RWPE2 (cell line): ENCODE measurements around the gene RNF11.

ENCODE experiments used
- ATAC-seq: fragments of 200-7000 bp; cut with Tn5 transposase; 3 replicates; pipeline ENCODE4 v1.9.1; 2021; ENCODE audit warnings: low read depth
- DNase-seq: peaks from one replicate; pipeline ENCODE4 v3.0.0-alpha.2; 2020; ENCODE audit warnings: low spot score
- H3K27ac ChIP-seq: fragments of 450-650 bp; 2 replicates; pipeline ENCODE4 v1.5.1; 2017; ENCODE audit warnings: mild to moderate bottlenecking; ENCODE audit not compliant: poor library complexity, severe bottlenecking
- H3K27me3 ChIP-seq: fragments of 250-450 bp; sonication (Bioruptor Pico); 2 replicates; pipeline ENCODE4 v1.5.1; 2021; ENCODE audit warnings: mild to moderate bottlenecking, moderate library complexity; ENCODE audit not compliant: insufficient read depth, poor library complexity, severe bottlenecking
- H3K36me3 ChIP-seq: fragments of 250-450 bp; sonication (Bioruptor Pico); 2 replicates; pipeline ENCODE4 v1.5.1; 2020; ENCODE audit warnings: low read depth, mild to moderate bottlenecking, moderate library complexity
- H3K4me1 ChIP-seq: fragments of 250-450 bp; sonication (Bioruptor Pico); 2 replicates; pipeline ENCODE4 v1.5.1; 2021; ENCODE audit warnings: mild to moderate bottlenecking, moderate library complexity; ENCODE audit not compliant: insufficient read depth, poor library complexity, severe bottlenecking
- H3K4me3 ChIP-seq: fragments of 250-450 bp; sonication (Bioruptor Pico); 2 replicates; pipeline ENCODE4 v1.5.1; 2021; ENCODE audit warnings: mild to moderate bottlenecking, moderate library complexity; ENCODE audit not compliant: severe bottlenecking
- H3K9me3 ChIP-seq: fragments of 250-450 bp; sonication (Bioruptor Pico); 2 replicates; pipeline ENCODE4 v1.5.1; 2021; ENCODE audit warnings: mild to moderate bottlenecking, moderate library complexity; ENCODE audit not compliant: severe bottlenecking
- TF ChIP-seq, protein P1 (sequence below): fragments of 450-650 bp; IDR thresholded peaks from one replicate; pipeline ENCODE4 v1.5.1; 2017; ENCODE audit warnings: mild to moderate bottlenecking, moderate library complexity; ENCODE audit not compliant: poor library complexity, severe bottlenecking

RNF11 gene

DNA sequence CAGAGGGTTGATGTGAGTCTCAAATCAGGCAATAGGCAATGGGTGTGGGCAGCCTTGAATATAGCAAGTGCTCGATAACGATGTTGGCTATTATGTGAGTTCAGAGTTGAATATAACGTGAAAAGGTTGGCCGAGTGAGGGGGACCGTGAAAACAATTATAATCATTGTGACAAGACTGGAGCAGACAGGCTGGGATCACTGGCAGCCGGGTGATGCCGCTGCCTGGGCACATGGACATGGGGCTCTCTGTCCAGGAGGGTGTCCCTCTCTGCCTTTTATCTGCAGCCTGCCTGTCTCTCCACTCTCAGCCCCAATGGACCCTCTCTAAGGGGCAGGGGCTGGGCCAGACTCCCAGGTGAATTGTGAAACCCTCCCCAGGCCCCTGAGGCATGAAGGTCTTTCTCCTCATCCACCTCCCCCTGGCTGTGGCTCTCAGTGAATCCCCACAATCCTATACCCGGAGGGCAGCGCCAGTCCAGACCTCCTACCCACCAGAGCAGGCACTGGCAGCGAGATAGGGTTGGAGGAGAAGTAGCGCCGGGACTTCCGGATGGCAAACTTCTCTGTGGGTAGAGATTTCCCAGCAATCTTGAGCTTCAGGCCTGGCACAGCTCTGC is 57.9 kb downstream of the RNF11 start:
- H3K9me3 ChIP-seq, result no peaks in the 10 kb centered on the region
- no peak for ATAC-seq
- TF ChIP-seq, protein P1, sequence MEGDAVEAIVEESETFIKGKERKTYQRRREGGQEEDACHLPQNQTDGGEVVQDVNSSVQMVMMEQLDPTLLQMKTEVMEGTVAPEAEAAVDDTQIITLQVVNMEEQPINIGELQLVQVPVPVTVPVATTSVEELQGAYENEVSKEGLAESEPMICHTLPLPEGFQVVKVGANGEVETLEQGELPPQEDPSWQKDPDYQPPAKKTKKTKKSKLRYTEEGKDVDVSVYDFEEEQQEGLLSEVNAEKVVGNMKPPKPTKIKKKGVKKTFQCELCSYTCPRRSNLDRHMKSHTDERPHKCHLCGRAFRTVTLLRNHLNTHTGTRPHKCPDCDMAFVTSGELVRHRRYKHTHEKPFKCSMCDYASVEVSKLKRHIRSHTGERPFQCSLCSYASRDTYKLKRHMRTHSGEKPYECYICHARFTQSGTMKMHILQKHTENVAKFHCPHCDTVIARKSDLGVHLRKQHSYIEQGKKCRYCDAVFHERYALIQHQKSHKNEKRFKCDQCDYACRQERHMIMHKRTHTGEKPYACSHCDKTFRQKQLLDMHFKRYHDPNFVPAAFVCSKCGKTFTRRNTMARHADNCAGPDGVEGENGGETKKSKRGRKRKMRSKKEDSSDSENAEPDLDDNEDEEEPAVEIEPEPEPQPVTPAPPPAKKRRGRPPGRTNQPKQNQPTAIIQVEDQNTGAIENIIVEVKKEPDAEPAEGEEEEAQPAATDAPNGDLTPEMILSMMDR, result no peak
- H3K27me3 ChIP-seq, result no peaks in the 10 kb centered on the region
- no peaks in the 10 kb centered on the region for H3K36me3 ChIP-seq
- H3K4me3 ChIP-seq, result no peak overlapping the region
- no peak for DNase-seq
- no peaks in the 10 kb centered on the region for H3K4me1 ChIP-seq
- H3K27ac ChIP-seq, result no peak overlapping the region

DNA sequence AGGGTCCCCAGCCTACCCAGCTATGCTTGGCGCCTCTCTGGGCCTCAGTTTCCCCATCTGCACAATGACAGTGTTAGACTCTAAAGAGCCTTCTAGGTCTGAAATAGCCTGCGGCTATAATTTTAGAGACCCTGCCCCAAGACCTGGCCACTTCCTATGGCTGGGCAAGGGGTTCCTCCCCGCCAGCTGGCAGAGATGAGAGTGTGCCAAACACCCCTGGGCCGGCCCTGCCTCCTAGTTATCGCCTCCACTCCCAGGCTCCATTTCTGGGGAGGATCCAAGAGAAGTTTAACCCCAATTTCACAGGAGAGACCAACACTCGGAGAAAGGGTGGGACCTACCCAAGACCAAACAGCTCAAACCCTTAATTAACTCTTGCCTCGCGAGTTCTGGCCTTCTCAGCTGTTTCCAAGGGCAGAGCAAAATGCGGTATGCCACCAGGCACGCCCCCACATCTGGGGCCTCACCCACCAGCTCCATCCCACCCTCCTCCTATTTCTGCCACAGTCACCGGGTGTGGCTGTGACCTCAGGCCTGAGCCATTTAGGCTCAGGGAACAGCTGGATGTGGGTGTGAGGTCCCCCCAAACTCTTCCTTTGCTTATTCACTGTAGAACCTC is 58.6 kb downstream of the RNF11 start:
- DNase-seq (no peak), ATAC-seq (no peak)
- H3K27me3 ChIP-seq, result no peaks in the 10 kb centered on the region
- H3K36me3 ChIP-seq, result no peaks in the 10 kb centered on the region
- H3K9me3 ChIP-seq, result no peaks in the 10 kb centered on the region
- no peak overlapping the region for H3K27ac ChIP-seq
- H3K4me1 ChIP-seq, result no peaks in the 10 kb centered on the region
- TF ChIP-seq, protein P1, result no peak
- no peak overlapping the region for H3K4me3 ChIP-seq

DNA sequence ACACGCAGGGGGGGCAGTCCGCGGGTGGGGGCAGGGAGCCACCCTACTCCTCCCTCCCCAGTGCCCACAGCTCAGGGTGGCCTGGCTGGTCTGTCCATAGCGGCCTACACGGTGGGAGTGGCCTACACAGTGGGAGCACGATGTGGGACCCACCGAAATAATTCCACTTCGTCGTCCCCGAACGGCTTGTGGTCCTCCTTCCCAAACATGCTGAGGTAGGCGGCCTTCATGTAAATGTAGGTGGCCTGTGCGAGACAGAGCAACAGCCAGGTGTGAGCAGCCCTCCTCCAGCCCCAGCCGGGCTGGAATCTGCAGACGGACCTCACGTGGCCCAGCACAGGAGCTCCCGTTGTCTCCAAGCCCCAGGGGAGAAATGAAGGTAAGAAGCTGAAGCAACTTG is 59.9 kb downstream of the RNF11 start:
- TF ChIP-seq, protein P1, result no peak
- no peaks in the 10 kb centered on the region for H3K27me3 ChIP-seq
- ATAC-seq (no peak), DNase-seq (no peak)
- no peak overlapping the region for H3K27ac ChIP-seq
- no peaks in the 10 kb centered on the region for H3K36me3 ChIP-seq
- no peak overlapping the region for H3K4me3 ChIP-seq
- H3K4me1 ChIP-seq, result no peaks in the 10 kb centered on the region
- no peaks in the 10 kb centered on the region for H3K9me3 ChIP-seq

DNA sequence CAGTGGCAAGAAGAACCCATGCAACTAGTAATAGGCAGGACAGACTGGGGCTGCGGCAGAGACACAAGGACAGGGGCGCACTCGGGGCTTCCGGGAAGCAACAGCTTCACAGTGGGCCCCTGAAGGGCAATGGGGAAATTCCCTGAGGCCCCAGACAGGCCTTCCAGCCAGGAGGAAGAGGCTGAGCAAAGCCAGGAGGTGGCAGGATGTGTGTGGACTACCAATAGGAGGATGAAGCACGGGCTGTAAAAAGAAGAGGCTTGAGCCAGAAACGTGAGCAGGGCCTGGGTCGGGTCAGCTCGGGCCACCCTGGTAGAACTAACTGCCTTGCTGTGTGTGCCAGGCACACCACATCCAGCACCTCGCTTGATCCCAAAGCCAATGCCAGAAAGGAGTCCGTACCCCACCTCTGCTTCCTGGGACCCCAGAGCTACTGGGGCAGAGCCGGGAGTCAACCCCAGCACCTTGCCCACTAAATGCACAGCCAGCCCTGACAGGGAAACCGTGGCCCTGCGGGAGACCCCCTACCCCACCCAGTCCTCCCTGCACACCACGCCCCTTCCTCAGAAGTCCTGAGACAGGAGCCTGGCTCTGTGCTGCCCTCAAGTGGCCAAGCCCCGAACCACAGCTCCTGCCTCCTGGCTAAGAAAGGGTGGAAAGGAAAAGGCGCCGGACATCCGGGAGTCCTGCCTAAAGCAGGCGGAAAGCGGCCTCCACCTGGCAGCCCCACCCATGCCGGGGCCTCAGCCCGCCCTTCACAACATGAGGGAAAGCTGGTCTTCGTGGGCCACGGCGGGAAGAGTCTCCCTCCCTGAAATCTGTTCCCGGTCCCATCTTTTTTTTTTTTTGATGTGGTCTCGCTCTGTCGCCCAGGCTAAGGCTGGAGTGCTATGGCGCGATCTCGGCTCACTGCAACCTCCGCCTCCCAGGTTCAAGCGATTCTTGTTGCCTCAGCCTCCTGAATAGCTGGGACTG is 60.6 kb downstream of the RNF11 start:
- no peak overlapping the region for H3K4me3 ChIP-seq
- TF ChIP-seq, protein P1, result peak; percentile 97

More for the DNA sequence above, 60.6 kb downstream of the RNF11 start:
- H3K9me3 ChIP-seq, result no peaks in the 10 kb centered on the region
- no peaks in the 10 kb centered on the region for H3K4me1 ChIP-seq
- no peak overlapping the region for H3K27ac ChIP-seq
- no peaks in the 10 kb centered on the region for H3K27me3 ChIP-seq
- DNase-seq (no peak), ATAC-seq (peak; percentile 86)
- no peaks in the 10 kb centered on the region for H3K36me3 ChIP-seq
